MCF 10A (cell line): ENCODE data around the gene NR3C1. TPM values are rescaled to one million over a fixed set of nuclear protein-coding genes. Genes with fewer than 3 reads are reported as not detected.

Experiments
- BruUV-seq: library from RNA; stranded (reverse); fragments of 400-500 nt; replicated peaks from 2 replicates; lab custom pipeline; 2021; lab: Mats Ljungman, UMichigan
- CTCF ChIA-PET: fragments of 300-600 bp; sonication (Branson Sonifier 250); formaldehyde crosslinking; extraction: SDS; loops from one replicate; lab custom pipeline; 2021; ENCODE audit warnings: antibody characterized with exemption, inconsistent platforms; lab: Yijun Ruan, JAX
- POLR2A ChIA-PET: fragments of 300-600, 350-650 bp; sonication (Branson Sonifier 250); formaldehyde crosslinking; extraction: SDS; loops from one replicate; lab custom pipeline; 2020; ENCODE audit warnings: antibody characterized with exemption, inconsistent platforms; lab: Yijun Ruan, JAX
- DNase-seq: peaks from one replicate; pipeline ENCODE4 v3.0.0-alpha.2; 2018; ENCODE audit not compliant: unreplicated experiment
- H3K27ac Mint-ChIP-seq: one replicate; pipeline ENCODE4 v1.8.0; 2022; ENCODE audit warnings: mild to moderate bottlenecking, low read depth, mixed read lengths; ENCODE audit not compliant: unreplicated experiment
- H3K27me3 Mint-ChIP-seq: one replicate; pipeline ENCODE4 v1.8.0; 2022; ENCODE audit warnings: mixed read lengths; ENCODE audit not compliant: insufficient read depth, unreplicated experiment
- H3K36me3 Mint-ChIP-seq: one replicate; pipeline ENCODE4 v1.8.0; 2022; ENCODE audit warnings: mild to moderate bottlenecking, moderate library complexity, mixed read lengths; ENCODE audit not compliant: insufficient read depth, unreplicated experiment
- H3K4me1 Mint-ChIP-seq: one replicate; pipeline ENCODE4 v1.8.0; 2022; ENCODE audit warnings: mixed read lengths; ENCODE audit not compliant: insufficient read depth, unreplicated experiment
- H3K4me3 Mint-ChIP-seq: one replicate; pipeline ENCODE4 v1.8.0; 2022; ENCODE audit warnings: mild to moderate bottlenecking, moderate library complexity, mixed read lengths; ENCODE audit not compliant: unreplicated experiment
- H3K9me3 Mint-ChIP-seq: one replicate; pipeline ENCODE4 v1.8.0; 2022; ENCODE audit warnings: mixed read lengths; ENCODE audit not compliant: unreplicated experiment
- intact Hi-C: fragments of 100-400 bp; cut with micrococcal nuclease; formaldehyde crosslinking; loops from 2 replicates; pipeline ENCODE4 v1.14.1; 2022
- total RNA-seq: library from RNA; stranded (reverse); gene quantifications from 2 replicates; pipeline ENCODE4 v1.2.3, GENCODE V29; 2022
- TF ChIP-seq, protein P1 (sequence below): fragments of 200-600 bp; IDR thresholded peaks from one replicate; pipeline ENCODE4 v1.8.0; 2022; ENCODE audit warnings: antibody characterized with exemption, mild to moderate bottlenecking; ENCODE audit not compliant: unreplicated experiment

The NR3C1 gene
- total RNA-seq, 1 experiment from 2014 or later: 92.9 TPM

DNA sequence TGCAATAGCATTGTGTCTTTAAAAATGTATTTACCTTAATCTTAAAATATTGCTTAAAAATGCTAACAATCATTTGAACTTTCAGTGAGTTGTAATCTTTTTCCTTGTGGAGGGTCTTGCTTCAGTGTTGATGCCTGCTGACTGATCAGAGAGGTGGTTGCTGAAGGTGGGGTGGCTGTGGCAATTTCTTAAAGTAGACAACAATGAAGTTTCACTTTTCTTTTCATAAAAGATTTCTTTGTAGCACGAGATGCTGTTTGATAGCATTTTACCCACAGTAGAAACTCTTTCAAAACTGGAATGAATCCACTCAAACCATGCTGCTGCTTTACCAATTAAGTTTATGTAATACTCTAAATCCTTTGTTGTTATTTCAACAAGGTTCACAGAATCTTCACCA lies 50.8 kb downstream of the NR3C1 start:
- H3K27ac Mint-ChIP-seq: no peak overlapping the region

DNA sequence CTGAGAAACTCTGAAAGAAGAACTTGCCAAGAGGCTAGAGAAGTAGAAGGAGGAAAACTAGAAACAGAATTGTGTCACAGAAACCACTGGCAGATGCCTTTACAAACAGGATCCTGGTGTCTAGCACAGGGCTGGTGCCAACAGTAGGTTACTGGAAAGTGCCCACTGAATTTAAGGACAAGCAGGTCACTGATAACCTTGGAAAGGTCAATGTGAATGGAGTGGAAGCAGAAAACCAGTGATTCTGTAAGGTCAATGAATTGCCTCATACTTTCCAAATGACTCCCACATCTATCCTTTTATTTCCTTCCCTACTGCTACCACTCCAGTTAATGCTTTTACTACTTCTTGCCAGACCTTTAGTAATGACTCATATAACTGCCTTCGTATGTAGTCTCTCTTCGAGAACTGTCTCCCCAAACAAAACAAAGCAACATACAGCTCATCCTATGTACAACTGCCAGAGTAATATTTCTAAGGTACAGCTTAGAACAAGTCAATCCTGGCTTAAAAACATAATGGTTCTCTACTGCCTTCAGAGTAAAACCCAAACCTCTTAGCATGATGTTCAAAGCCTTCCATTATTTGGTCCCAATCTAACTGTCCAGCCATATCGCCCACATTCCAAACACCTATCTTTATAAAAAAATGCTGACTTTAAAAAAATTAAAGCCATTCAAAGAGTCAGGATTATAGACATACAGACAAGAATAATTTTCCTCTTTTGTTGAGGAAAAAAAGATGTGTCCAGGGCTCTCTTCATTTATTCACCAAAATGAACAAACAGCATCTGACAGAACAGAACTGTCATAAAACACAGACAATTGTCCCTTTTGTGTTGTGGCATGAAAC lies 52.5 kb downstream of the NR3C1 start:
- Mint-ChIP-seq H3K36me3 (peaks cover 20% of the 10 kb centered on the region), H3K9me3 (no peaks in the 10 kb centered on the region), H3K27ac (no peak overlapping the region), H3K27me3 (no peaks in the 10 kb centered on the region), H3K4me1 (peaks cover 36% of the 10 kb centered on the region), H3K4me3 (no peak overlapping the region)
- no TSS peak for BruUV-seq
- ChIA-PET POLR2A (interaction anchor here (0.7 to 3.0 kb wide), 11 partner anchors 9 to 204 kb away, joined by 3 to 10 read pairs (median 4); no protein-coding TSS in a partner anchor), CTCF (interaction anchor here (0.5 to 1.6 kb wide), 11 partner anchors 8 to 355 kb away, joined by 3 to 7 read pairs (median 3); no protein-coding TSS in a partner anchor)
- intact Hi-C loops: no loop called here
- TF ChIP-seq, protein P1, sequence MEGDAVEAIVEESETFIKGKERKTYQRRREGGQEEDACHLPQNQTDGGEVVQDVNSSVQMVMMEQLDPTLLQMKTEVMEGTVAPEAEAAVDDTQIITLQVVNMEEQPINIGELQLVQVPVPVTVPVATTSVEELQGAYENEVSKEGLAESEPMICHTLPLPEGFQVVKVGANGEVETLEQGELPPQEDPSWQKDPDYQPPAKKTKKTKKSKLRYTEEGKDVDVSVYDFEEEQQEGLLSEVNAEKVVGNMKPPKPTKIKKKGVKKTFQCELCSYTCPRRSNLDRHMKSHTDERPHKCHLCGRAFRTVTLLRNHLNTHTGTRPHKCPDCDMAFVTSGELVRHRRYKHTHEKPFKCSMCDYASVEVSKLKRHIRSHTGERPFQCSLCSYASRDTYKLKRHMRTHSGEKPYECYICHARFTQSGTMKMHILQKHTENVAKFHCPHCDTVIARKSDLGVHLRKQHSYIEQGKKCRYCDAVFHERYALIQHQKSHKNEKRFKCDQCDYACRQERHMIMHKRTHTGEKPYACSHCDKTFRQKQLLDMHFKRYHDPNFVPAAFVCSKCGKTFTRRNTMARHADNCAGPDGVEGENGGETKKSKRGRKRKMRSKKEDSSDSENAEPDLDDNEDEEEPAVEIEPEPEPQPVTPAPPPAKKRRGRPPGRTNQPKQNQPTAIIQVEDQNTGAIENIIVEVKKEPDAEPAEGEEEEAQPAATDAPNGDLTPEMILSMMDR: no peak
- DNase-seq: peak; percentile 84

More for the DNA sequence above, 50.8 kb downstream of the NR3C1 start:
- Mint-ChIP-seq H3K4me1 (peaks cover 43% of the 10 kb centered on the region), H3K36me3 (peaks cover 20% of the 10 kb centered on the region), H3K4me3 (no peak overlapping the region), H3K27me3 (no peaks in the 10 kb centered on the region), H3K9me3 (no peaks in the 10 kb centered on the region)
- intact Hi-C loops: no loop called here
- ChIA-PET CTCF (interaction anchor here (1.5 kb wide), 1 partner anchor 9 kb away, joined by 7 read pairs; no protein-coding TSS in a partner anchor), POLR2A (interaction anchor here (0.6 to 3.9 kb wide), 5 partner anchors 11 to 343 kb away, joined by 3 to 19 read pairs (median 5); no protein-coding TSS in a partner anchor)
- TF ChIP-seq, protein P1: no peak
- no peak for DNase-seq
- no TSS peak for BruUV-seq

DNA sequence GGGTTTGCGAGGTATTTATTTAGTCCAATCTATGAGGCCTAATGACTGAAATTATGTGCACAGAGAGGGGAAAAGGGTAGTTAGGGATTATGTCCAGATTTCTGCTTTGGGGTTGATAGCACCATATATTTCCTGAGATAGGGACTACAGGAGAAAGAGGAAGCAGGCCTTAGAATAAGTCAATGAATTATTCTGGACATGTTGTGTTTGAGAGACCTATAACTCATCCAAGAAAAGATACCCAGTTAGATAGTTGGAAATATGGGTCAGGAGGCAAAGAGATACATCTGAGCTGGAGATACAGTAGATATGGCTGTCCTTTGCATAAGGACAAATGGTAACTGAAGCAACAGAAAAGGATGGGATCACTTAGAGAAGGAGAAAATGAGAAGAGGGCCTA lies 53.1 kb downstream of the NR3C1 start:
- POLR2A ChIA-PET: interaction anchor here (0.9 to 3.0 kb wide), 7 partner anchors 8 to 145 kb away, joined by 3 to 10 read pairs (median 5); no protein-coding TSS in a partner anchor
- TF ChIP-seq, protein P1: no peak
- intact Hi-C loops: no loop called here
- no peak overlapping the region for H3K4me3 Mint-ChIP-seq
- H3K4me1 Mint-ChIP-seq: peaks cover 31% of the 10 kb centered on the region
- DNase-seq: no peak
- H3K9me3 Mint-ChIP-seq: no peaks in the 10 kb centered on the region
- no peak overlapping the region for H3K27ac Mint-ChIP-seq
- CTCF ChIA-PET: interaction anchor here (0.5 to 1.6 kb wide), 6 partner anchors 10 to 356 kb away, joined by 3 to 5 read pairs (median 4); no protein-coding TSS in a partner anchor
- H3K36me3 Mint-ChIP-seq: peaks cover 20% of the 10 kb centered on the region
- H3K27me3 Mint-ChIP-seq: no peaks in the 10 kb centered on the region
- no TSS peak for BruUV-seq

DNA sequence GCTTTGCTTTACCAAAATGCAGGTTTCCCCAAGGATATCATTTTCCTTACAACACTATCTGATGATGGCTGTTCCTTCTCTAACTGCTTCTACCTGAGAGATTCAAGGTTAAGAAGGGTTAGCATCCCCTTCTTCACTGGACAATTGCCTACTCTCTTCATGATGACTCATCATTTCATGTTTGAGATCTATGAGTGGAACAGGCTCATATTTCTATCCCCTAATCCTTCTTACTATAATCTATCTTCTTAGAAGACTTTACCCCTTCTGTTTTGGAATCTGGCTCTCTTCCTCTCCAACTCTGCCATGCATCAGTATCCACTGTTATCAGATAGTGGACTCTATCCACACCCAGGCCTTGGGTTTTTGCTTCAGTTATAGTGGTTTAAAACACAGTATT lies 54.3 kb downstream of the NR3C1 start:
- BruUV-seq: no TSS peak
- Mint-ChIP-seq H3K27ac (no peak overlapping the region), H3K36me3 (peaks cover 20% of the 10 kb centered on the region), H3K4me3 (no peak overlapping the region), H3K27me3 (no peaks in the 10 kb centered on the region), H3K9me3 (no peaks in the 10 kb centered on the region), H3K4me1 (peaks cover 25% of the 10 kb centered on the region)
- POLR2A ChIA-PET: interaction anchor here (0.7 to 2.3 kb wide), 4 partner anchors 12 to 105 kb away, joined by 3 to 9 read pairs (median 4); partner anchors contain the start of gene NR3C1
- CTCF ChIA-PET: no interaction called here
- intact Hi-C loops: no loop called here
- TF ChIP-seq, protein P1: no peak
- peak; percentile 52 for DNase-seq
